AG04450 (cell line): ENCODE results near the gene SNX1. TPM values are rescaled to one million over a fixed set of nuclear protein-coding genes. Genes with fewer than 3 reads are reported as not detected.

ENCODE experiments used
- CTCF ChIA-PET: fragments of 300-600, 350-600 bp; formaldehyde crosslinking; extraction: SDS; loops from one replicate; lab custom pipeline; 2022; ENCODE audit warnings: antibody characterized with exemption, inconsistent platforms; lab: Charles Lee
- POLR2A ChIA-PET: fragments of 350-600 bp; formaldehyde crosslinking; extraction: SDS; loops from one replicate; lab custom pipeline; 2021; ENCODE audit warnings: antibody characterized with exemption, inconsistent platforms; lab: Yijun Ruan, JAX
- DNase-seq: peaks from one replicate; pipeline ENCODE4 v3.0.0-alpha.2; 2011; ENCODE audit warnings: low read depth, low spot score
- H3K27ac ChIP-seq: one replicate; pipeline ENCODE4 v1.5.1; 2012; ENCODE audit warnings: low read depth, low read length, control low read depth
- H3K27me3 ChIP-seq: one replicate; pipeline ENCODE4 v1.6.0; 2012; ENCODE audit warnings: low read length; ENCODE audit not compliant: control insufficient read depth, insufficient read depth
- H3K4me3 ChIP-seq: 2 replicates; pipeline ENCODE4 v1.5.1; 2011; ENCODE audit warnings: mild to moderate bottlenecking, low read depth, low read length, control low read depth
- H3K9me3 ChIP-seq: 2 replicates; pipeline ENCODE4 v1.5.1; 2012; ENCODE audit warnings: low read length; ENCODE audit not compliant: control insufficient read depth, insufficient read depth
- polyA plus RNA-seq: library from polyadenylated mRNA; depleted of rRNA; stranded (reverse); fragments of >200 nt; gene quantifications from 2 replicates; pipeline ENCODE4 v1.2.3, GENCODE V29; 2011
- TF ChIP-seq, protein P1 (sequence below): IDR thresholded peaks from 2 replicates; pipeline ENCODE4 v1.5.1; 2011; ENCODE audit warnings: low read depth, low read length, control low read depth, inconsistent platforms

SNX1 gene
- polyA plus RNA-seq, 1 experiment: 77.6 TPM

GRCh38 chr15:64131547-64131946 is 35.8 kb downstream of the SNX1 start:
- H3K27ac ChIP-seq: no peak overlapping the region
- H3K9me3 ChIP-seq: no peaks in the 10 kb centered on the region
- no peak overlapping the region for H3K4me3 ChIP-seq
- no peak for DNase-seq
- TF ChIP-seq, protein P1, sequence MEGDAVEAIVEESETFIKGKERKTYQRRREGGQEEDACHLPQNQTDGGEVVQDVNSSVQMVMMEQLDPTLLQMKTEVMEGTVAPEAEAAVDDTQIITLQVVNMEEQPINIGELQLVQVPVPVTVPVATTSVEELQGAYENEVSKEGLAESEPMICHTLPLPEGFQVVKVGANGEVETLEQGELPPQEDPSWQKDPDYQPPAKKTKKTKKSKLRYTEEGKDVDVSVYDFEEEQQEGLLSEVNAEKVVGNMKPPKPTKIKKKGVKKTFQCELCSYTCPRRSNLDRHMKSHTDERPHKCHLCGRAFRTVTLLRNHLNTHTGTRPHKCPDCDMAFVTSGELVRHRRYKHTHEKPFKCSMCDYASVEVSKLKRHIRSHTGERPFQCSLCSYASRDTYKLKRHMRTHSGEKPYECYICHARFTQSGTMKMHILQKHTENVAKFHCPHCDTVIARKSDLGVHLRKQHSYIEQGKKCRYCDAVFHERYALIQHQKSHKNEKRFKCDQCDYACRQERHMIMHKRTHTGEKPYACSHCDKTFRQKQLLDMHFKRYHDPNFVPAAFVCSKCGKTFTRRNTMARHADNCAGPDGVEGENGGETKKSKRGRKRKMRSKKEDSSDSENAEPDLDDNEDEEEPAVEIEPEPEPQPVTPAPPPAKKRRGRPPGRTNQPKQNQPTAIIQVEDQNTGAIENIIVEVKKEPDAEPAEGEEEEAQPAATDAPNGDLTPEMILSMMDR: no peak
- no peaks in the 10 kb centered on the region for H3K27me3 ChIP-seq
- ChIA-PET POLR2A (no interaction called here), CTCF (interaction anchor here (1.4 kb wide), 1 partner anchor 9 kb away, joined by 3 read pairs; no protein-coding TSS in a partner anchor)

DNA sequence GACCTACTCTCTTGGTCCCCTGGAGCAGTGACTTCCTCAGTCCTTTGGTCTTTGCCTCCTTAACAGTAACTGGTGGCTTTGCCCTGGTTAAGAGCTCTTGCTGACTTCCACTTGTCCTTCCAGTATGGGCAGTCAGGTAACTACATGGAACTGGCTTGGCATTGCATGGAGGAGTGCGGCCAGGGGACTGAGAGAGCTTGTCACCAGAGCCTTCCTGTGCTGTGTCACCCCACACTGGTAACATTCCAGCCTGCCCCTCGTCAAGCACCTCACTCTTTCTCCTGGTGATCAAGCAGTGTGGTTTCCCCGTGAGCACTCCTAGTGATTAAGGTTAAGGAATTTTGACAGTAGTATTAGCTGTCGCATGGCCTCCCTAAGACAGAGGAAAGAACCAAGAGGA is 36.4 kb downstream of the SNX1 start:
- ChIA-PET CTCF (interaction anchor here (1.4 kb wide), 1 partner anchor 10 kb away, joined by 3 read pairs; no protein-coding TSS in a partner anchor), POLR2A (interaction anchor here (0.5 kb wide), 1 partner anchor 10 kb away, joined by 4 read pairs; no protein-coding TSS in a partner anchor)
- H3K27ac ChIP-seq: no peak overlapping the region
- TF ChIP-seq, protein P1: no peak
- H3K4me3 ChIP-seq: no peak overlapping the region
- H3K9me3 ChIP-seq: no peaks in the 10 kb centered on the region
- no peaks in the 10 kb centered on the region for H3K27me3 ChIP-seq
- DNase-seq: no peak

DNA sequence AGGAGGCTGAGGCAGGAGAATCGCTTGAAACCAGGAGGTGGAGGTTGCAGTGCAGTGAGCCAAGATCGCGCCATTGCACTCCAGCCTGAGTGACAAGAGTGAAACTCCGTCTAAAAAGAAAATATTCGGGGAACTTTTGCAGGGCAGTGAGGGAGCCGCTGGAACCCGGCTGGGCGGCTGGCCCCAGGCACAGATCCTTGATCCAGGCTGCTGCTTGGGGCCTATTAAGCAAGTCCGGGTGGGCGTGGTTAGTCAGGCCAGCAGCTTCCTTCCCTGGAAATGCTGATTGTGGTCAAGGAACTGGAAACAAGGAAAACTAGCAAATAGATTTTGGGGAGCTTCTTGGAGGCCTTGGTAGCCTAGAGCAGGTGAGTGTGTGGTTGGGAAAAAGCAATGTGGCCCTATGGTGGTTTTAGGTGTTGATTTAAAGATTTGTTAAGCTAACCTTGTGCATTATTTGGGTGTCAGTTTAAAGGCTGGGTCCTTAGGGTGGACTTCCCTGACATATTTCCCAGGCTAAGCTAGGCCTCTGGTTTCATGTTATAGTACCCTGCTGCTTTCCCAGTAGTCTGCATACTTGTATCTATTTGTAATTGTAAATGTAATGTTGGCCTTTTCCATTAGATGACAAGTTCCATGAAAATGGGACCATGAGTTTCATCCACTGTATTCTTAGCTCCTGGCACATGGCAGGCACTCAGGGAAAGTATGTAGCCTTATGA is 38.0 kb downstream of the SNX1 start:
- no peaks in the 10 kb centered on the region for H3K27me3 ChIP-seq
- H3K27ac ChIP-seq: no peak overlapping the region
- DNase-seq: no peak
- TF ChIP-seq, protein P1: no peak
- ChIA-PET CTCF (interaction anchor here (1.1 kb wide), 1 partner anchor 19 kb away, joined by 4 read pairs; no protein-coding TSS in a partner anchor), POLR2A (no interaction called here)
- H3K9me3 ChIP-seq: no peaks in the 10 kb centered on the region
- no peak overlapping the region for H3K4me3 ChIP-seq

DNA sequence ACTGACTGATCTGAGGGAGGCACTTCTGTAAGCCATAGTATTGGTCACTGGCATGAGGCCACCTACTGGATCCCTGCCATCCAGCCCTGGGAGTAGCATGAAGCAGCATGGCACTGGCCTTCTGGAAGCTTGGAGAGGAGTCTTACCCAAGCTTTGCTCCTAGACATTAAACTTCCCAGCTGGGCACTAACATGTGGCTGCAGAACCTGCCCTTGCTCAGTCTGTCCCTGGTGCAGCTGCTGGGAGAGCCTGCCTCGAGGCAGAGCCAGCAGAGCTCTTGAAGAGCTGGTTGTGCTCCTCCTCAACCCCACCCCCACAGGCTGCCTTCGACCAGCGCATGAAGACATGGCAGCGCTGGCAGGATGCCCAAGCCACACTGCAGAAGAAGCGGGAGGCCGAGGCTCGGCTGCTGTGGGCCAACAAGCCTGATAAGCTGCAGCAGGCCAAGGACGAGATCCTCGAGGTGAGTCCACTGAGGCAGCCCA is 38.6 kb downstream of the SNX1 start:
- POLR2A ChIA-PET: no interaction called here
- CTCF ChIA-PET: interaction anchor here (1.1 kb wide), 1 partner anchor 19 kb away, joined by 4 read pairs; no protein-coding TSS in a partner anchor

More for the DNA sequence above, 38.6 kb downstream of the SNX1 start:
- Histone ChIP-seq H3K9me3 (no peaks in the 10 kb centered on the region), H3K27me3 (no peaks in the 10 kb centered on the region), H3K27ac (no peak overlapping the region), H3K4me3 (no peak overlapping the region)
- TF ChIP-seq, protein P1: no peak
- no peak for DNase-seq
